Natural killer cell (primary cell): ENCODE data around the gene VCL. TPM values are rescaled to one million over a fixed set of nuclear protein-coding genes. Genes with fewer than 3 reads are reported as not detected.

Experiments
- ATAC-seq, 3 donors: fragments of 150-1000 bp in 2 of 3; fragments of 200-7000 bp in 1 of 3; cut with Tn5 transposase; 1 replicate in 1 of 3; 2 replicates in 2 of 3; pipeline ENCODE4 v1.10.0; 2021; ENCODE audit warnings: mild to moderate bottlenecking in 2 of 3, moderate library complexity in 2 of 3
- DNase-seq, 2 donors: peaks; one replicate each; pipeline versions ENCODE4 v3.0.0 to v3.0.0-alpha.2; 2013 to 2021; ENCODE audit warnings: mixed read lengths in 1 of 2
- H3K27ac ChIP-seq: one replicate; pipeline ENCODE4 v1.5.1; 2013; ENCODE audit warnings: mild to moderate bottlenecking, low read length
- H3K27me3 ChIP-seq: one replicate; pipeline ENCODE4 v1.6.1; 2013; ENCODE audit warnings: low read length; ENCODE audit not compliant: control insufficient read depth, insufficient read depth
- H3K36me3 ChIP-seq: one replicate; pipeline ENCODE4 v1.6.1; 2013; ENCODE audit warnings: low read length; ENCODE audit not compliant: control insufficient read depth, insufficient read depth
- H3K4me1 ChIP-seq: one replicate; pipeline ENCODE4 v1.6.1; 2013; ENCODE audit warnings: low read length; ENCODE audit not compliant: control insufficient read depth, insufficient read depth
- H3K4me3 ChIP-seq: one replicate; pipeline ENCODE4 v1.5.1; 2013; ENCODE audit warnings: low read length
- H3K9me3 ChIP-seq: one replicate; pipeline ENCODE4 v1.6.1; 2013; ENCODE audit warnings: low read length; ENCODE audit not compliant: control insufficient read depth, insufficient read depth
- H3K27ac Mint-ChIP-seq, 2 donors: one replicate each; pipeline ENCODE4 v1.8.0; 2022; ENCODE audit warnings: mild to moderate bottlenecking in 2 of 2, mixed read lengths in 2 of 2, moderate library complexity in 1 of 2
- H3K27me3 Mint-ChIP-seq, 2 donors: one replicate each; pipeline ENCODE4 v1.8.0; 2022; ENCODE audit warnings: low read depth in 2 of 2, mixed read lengths in 2 of 2
- H3K36me3 Mint-ChIP-seq: one replicate; pipeline ENCODE4 v1.8.0; 2022; ENCODE audit warnings: mixed read lengths
- H3K4me1 Mint-ChIP-seq, 2 donors: one replicate each; pipeline ENCODE4 v1.8.0; 2022; ENCODE audit warnings: mixed read lengths in 2 of 2
- H3K4me3 Mint-ChIP-seq: one replicate; pipeline ENCODE4 v1.8.0; 2022; ENCODE audit warnings: mild to moderate bottlenecking, moderate library complexity, mixed read lengths
- H3K9me3 Mint-ChIP-seq, 2 donors: one replicate each; pipeline ENCODE4 v1.8.0; 2022; ENCODE audit warnings: mixed read lengths in 2 of 2
- CTCF ChIP-seq: fragments of 200-600 bp; IDR thresholded peaks from one replicate; pipeline ENCODE4 v1.8.0; 2022; ENCODE audit warnings: antibody characterized with exemption
- WGBS: methylation state at CpG from one replicate; pipeline ENCODE4 v1.1.7; 2013; ENCODE audit warnings: missing lambda C conversion rate; ENCODE audit not compliant: insufficient coverage; 5-methylcytosine and 5-hydroxymethylcytosine counted together
- intact Hi-C: fragments of 100-400 bp; cut with micrococcal nuclease; formaldehyde crosslinking; loops from one replicate; pipeline ENCODE4 v1.14.2; 2022
- total RNA-seq, 4 donors: library from RNA; stranded (reverse); fragments of 120-200 nt in 1 of 4; gene quantifications; one replicate each; pipeline versions ENCODE4 v1.2.3 to v1.2.4, GENCODE V29; 2013 to 2022

The VCL gene
- total RNA-seq, 3 donors from 2014 or later (not counting 1 experiment from before 2014, with no cell fraction given): 121 to 145 (median 122) TPM

DNA sequence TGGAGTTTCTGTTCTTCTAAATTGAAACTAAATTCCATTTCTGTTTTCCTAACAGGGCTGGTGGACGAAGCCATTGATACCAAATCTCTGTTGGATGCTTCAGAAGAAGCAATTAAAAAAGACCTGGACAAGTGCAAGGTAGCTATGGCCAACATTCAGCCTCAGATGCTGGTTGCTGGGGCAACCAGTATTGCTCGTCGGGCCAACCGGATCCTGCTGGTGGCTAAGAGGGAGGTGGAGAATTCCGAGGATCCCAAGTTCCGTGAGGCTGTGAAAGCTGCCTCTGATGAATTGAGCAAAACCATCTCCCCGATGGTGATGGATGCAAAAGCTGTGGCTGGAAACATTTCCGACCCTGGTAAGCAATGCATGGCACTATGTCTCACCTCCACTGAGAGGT is 107.1 kb downstream of the VCL start:
- Histone ChIP-seq H3K4me1 (no peaks in the 10 kb centered on the region), H3K27ac (no peak overlapping the region), H3K9me3 (no peaks in the 10 kb centered on the region), H3K4me3 (no peak overlapping the region), H3K27me3 (no peaks in the 10 kb centered on the region), H3K36me3 (peaks cover 74% of the 10 kb centered on the region)
- ATAC-seq (no peak), DNase-seq (no peak)
- 95% methylated on average over 8 of the region's 8 CpGs for WGBS
- TF ChIP-seq CTCF: no peak
- Mint-ChIP-seq H3K27me3 (no peaks in the 10 kb centered on the region), H3K36me3 (peaks cover 27% of the 10 kb centered on the region), H3K4me3 (no peak overlapping the region), H3K9me3 (no peaks in the 10 kb centered on the region), H3K4me1 (peaks cover 0 to 9% of the 10 kb centered on the region in 2 donors), H3K27ac (no peak overlapping the region)
- intact Hi-C loops: loop anchor here (5.0 kb wide), 1 partner anchor 218 kb away; no protein-coding TSS in a partner anchor

DNA sequence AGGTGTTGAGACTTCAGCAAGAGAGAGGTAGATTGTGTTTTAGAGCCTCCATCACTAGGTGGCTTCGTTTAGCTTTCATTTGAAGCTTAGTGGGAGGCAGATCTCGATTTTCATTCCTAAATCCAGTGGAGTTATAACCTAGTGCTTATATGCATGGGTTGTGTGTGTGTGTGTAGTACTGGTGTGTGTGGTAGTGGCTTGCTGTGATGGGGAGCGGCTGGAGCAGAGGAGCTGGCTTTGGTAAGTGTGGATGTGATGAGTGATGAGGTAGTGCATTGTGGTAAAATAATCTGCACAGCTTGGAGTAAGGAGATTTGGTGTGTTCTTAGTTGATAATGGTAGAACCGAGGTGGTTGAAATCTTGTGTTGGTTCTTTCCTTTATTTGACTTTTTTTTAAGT is 109.5 kb downstream of the VCL start:
- ATAC-seq (no peak), DNase-seq (no peak)
- H3K27me3 Mint-ChIP-seq: no peaks in the 10 kb centered on the region
- Histone ChIP-seq H3K9me3 (no peaks in the 10 kb centered on the region), H3K27ac (no peak overlapping the region), H3K4me3 (no peak overlapping the region), H3K36me3 (peaks cover 87% of the 10 kb centered on the region), H3K4me1 (no peaks in the 10 kb centered on the region), H3K27me3 (no peaks in the 10 kb centered on the region)
- H3K4me3 Mint-ChIP-seq: no peak overlapping the region
- peaks cover 8 to 14% of the 10 kb centered on the region in 2 donors for H3K4me1 Mint-ChIP-seq
- 92% methylated on average over 3 of the region's 4 CpGs for WGBS
- no peak for TF ChIP-seq CTCF
- no peaks in the 10 kb centered on the region for H3K9me3 Mint-ChIP-seq
- intact Hi-C loops: no loop called here
- H3K27ac Mint-ChIP-seq: peak overlapping the region; percentile 29 to 65
- H3K36me3 Mint-ChIP-seq: peaks cover 40% of the 10 kb centered on the region

DNA sequence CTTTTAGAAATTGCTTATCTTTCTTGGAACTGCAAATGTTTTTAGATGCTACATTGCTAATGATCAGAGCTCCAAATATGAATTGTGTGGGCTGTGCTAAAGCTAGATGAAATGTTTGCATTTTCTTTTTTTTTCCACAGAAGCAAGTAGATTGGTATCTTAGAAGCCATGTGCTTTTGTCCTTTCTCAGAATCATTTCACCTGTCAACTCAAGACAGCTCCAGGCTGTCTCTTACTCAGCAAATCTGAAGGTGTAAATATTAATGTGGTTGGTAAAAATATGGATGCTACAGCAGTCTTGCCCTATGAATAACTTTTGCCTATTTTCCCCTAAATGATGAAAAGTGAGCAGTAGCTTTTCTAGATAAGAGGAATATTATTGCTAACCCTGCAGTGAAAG is 111.5 kb downstream of the VCL start:
- H3K4me3 ChIP-seq: no peak overlapping the region
- no peaks in the 10 kb centered on the region for H3K27me3 ChIP-seq
- no peaks in the 10 kb centered on the region for H3K9me3 ChIP-seq
- Mint-ChIP-seq H3K27me3 (no peaks in the 10 kb centered on the region), H3K4me3 (no peak overlapping the region), H3K4me1 (peaks cover 13 to 14% of the 10 kb centered on the region in 2 donors), H3K27ac (peak overlapping the region; percentile 30 to 34), H3K9me3 (no peaks in the 10 kb centered on the region), H3K36me3 (peaks cover 34% of the 10 kb centered on the region)
- no peak for ATAC-seq
- no peak for DNase-seq
- H3K36me3 ChIP-seq: peaks cover 91% of the 10 kb centered on the region
- intact Hi-C loops: no loop called here
- no peaks in the 10 kb centered on the region for H3K4me1 ChIP-seq
- TF ChIP-seq CTCF: no peak
- no peak overlapping the region for H3K27ac ChIP-seq

GRCh38 chr10:74110120-74110519 is 112.2 kb downstream of the VCL start:
- TF ChIP-seq CTCF: no peak
- Mint-ChIP-seq H3K9me3 (no peaks in the 10 kb centered on the region), H3K27ac (peak overlapping the region; percentile 34 to 72)

More at GRCh38 chr10:74110120-74110519, 112.2 kb downstream of the VCL start:
- intact Hi-C loops: no loop called here
- Histone ChIP-seq H3K4me1 (no peaks in the 10 kb centered on the region), H3K27me3 (no peaks in the 10 kb centered on the region), H3K27ac (no peak overlapping the region), H3K9me3 (no peaks in the 10 kb centered on the region), H3K36me3 (peaks cover 91% of the 10 kb centered on the region), H3K4me3 (no peak overlapping the region)
- Mint-ChIP-seq H3K27me3 (no peaks in the 10 kb centered on the region), H3K4me3 (no peak overlapping the region), H3K4me1 (peaks cover 13 to 14% of the 10 kb centered on the region in 2 donors), H3K36me3 (peaks cover 30% of the 10 kb centered on the region)
- ATAC-seq: no peak
- DNase-seq: no peak
- WGBS: 90% methylated on average over 1 of the region's 1 CpG
